Measurements from ENCODE around the gene NR3C2. TPM values are rescaled to one million over a fixed set of nuclear protein-coding genes. Genes with fewer than 3 reads are reported as not detected.

Gene NR3C2
- total and polyA plus RNA-seq, 4 donors = 2.8 to 43.9 (median 11.5) TPM

DNA sequence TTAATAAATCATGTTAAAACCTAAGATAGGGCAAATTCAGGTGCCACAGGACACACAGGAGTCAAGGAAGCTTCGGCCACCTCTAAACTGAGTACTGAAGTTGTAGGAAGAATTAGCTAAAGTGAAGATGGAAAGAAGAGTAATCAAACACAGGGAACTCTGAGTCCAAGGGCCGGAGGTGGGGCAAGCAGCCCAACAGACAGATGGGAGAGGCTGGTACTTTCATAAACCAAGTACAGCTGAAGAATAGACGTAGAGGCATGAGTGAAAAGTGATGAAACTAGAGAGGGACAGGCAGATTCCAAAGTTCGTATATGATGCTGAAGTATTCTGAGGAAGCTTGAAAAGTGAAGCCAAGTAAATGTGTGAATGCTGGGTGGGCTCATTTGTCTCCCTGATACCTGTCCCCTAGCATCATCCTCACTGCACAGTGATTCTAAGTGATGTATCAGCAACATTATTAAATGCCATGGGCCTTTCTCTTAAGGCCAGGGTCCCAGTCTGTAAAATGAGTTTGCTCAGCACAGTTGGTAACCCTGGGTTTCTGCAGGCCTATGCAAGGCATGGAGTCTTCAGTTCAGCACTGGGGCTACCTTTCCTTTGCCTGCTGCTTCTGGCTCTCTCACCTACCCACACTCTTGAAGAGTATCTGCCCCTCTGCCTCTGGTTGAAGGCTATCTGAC lies 203.3 kb downstream of the NR3C2 start:
- Histone ChIP-seq H3K27ac (ENCODE audit: low read depth in 1 of 2, low read length in 1 of 2) (no peak overlapping the region), H3K27me3 (ENCODE audit: control insufficient read depth in 3 of 3, insufficient read depth in 3 of 3, low read length in 2 of 3) (peaks cover 0 to 3% (median 0%) of the 10 kb centered on the region in 3 donors), H3K36me3 (ENCODE audit: control insufficient read depth in 4 of 4, insufficient read depth in 4 of 4, low read length in 4 of 4) (no peaks in the 10 kb centered on the region), H3K9me3 (ENCODE audit: control insufficient read depth in 4 of 4, insufficient read depth in 3 of 4, low read length in 3 of 4) (no peaks in the 10 kb centered on the region), H3K4me3 (no peak overlapping the region), H3K4me1 (ENCODE audit: control insufficient read depth in 5 of 5, insufficient read depth in 5 of 5, low read length in 5 of 5) (peaks cover 0 to 15% (median 4%) of the 10 kb centered on the region in 5 donors), H3K9ac (ENCODE audit: insufficient read depth in 1 of 2, low read length in 2 of 2) (no peak overlapping the region)
- TF ChIP-seq, protein P1, sequence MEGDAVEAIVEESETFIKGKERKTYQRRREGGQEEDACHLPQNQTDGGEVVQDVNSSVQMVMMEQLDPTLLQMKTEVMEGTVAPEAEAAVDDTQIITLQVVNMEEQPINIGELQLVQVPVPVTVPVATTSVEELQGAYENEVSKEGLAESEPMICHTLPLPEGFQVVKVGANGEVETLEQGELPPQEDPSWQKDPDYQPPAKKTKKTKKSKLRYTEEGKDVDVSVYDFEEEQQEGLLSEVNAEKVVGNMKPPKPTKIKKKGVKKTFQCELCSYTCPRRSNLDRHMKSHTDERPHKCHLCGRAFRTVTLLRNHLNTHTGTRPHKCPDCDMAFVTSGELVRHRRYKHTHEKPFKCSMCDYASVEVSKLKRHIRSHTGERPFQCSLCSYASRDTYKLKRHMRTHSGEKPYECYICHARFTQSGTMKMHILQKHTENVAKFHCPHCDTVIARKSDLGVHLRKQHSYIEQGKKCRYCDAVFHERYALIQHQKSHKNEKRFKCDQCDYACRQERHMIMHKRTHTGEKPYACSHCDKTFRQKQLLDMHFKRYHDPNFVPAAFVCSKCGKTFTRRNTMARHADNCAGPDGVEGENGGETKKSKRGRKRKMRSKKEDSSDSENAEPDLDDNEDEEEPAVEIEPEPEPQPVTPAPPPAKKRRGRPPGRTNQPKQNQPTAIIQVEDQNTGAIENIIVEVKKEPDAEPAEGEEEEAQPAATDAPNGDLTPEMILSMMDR (IDR thresholded peaks at IDR 0.05; ENCODE audit: control extremely low read depth, extremely low read depth) = no peak
- DNase-seq (no peak), ATAC-seq (ENCODE audit: insufficient read depth, low FRiP score) (no peak)
- WGBS, 2 donors = 86 to 88% methylated on average over 4 of the region's 4 CpGs

DNA sequence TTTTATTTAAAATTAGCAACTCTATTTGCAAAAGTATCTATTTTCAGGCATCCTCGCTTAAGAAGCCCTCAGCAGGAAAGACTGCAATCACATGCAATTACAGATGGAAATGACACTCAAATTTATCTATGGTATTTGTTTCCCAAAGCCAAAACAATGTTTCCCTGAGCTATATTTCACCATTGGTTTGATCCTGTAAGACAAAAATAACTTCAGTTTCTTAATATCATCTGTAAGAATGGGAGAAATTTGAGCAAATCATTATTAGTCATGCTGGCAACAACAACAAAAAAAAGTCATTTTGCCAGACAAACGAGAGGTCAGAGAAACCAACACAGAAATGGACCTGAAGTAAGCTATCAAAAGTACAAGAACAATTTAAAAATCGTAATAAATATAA lies 204.1 kb downstream of the NR3C2 start:
- no peak for ATAC-seq (ENCODE audit: insufficient read depth, low FRiP score)

DNA sequence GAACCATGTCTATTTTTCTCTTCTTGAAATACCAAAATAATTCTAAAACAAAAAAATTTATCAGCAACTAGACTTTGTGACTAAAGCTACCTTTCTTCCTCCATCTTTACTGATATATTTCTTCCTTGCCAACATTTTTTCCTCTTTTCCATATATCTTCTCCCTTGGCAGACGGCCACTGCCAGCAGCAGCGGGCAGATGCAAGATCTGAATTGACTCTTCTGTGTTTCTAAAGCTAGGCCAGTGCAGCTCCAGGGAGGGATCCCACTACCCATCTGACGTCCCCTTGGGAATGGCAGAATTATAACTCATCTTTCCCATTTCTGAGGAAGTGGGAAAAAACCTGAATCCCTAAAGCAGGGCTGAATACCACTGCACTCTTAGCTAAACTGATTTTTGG lies 206.4 kb downstream of the NR3C2 start:
- H3K36me3 ChIP-seq (ENCODE audit: control insufficient read depth in 4 of 4, insufficient read depth in 4 of 4, low read length in 4 of 4) = peaks cover 0 to 2% (median 0%) of the 10 kb centered on the region in 4 donors
- H3K4me3 ChIP-seq = no peak overlapping the region
- H3K27me3 ChIP-seq (ENCODE audit: control insufficient read depth in 3 of 3, insufficient read depth in 3 of 3, low read length in 2 of 3) = no peaks in the 10 kb centered on the region
- H3K9me3 ChIP-seq (ENCODE audit: control insufficient read depth in 4 of 4, insufficient read depth in 3 of 4, low read length in 3 of 4) = no peaks in the 10 kb centered on the region
- H3K9ac ChIP-seq (ENCODE audit: insufficient read depth in 1 of 2, low read length in 2 of 2) = no peak overlapping the region
- TF ChIP-seq, protein P1 (IDR thresholded peaks at IDR 0.05; ENCODE audit: control extremely low read depth, extremely low read depth) = no peak
- no peak for DNase-seq
- H3K4me1 ChIP-seq (ENCODE audit: control insufficient read depth in 5 of 5, insufficient read depth in 5 of 5, low read length in 5 of 5) = peaks cover 0 to 15% (median 4%) of the 10 kb centered on the region in 5 donors
- WGBS, 2 donors = 91 to 94% methylated on average over 3 of the region's 3 CpGs
- no peak for ATAC-seq (ENCODE audit: insufficient read depth, low FRiP score)
- H3K27ac ChIP-seq (ENCODE audit: low read depth in 1 of 2, low read length in 1 of 2) = no peak overlapping the region

More for the DNA sequence above, 204.1 kb downstream of the NR3C2 start:
- H3K9ac ChIP-seq (ENCODE audit: insufficient read depth in 1 of 2, low read length in 2 of 2) = no peak overlapping the region
- no peak overlapping the region for H3K4me3 ChIP-seq
- H3K4me1 ChIP-seq (ENCODE audit: control insufficient read depth in 5 of 5, insufficient read depth in 5 of 5, low read length in 5 of 5) = peaks cover 0 to 15% (median 4%) of the 10 kb centered on the region in 5 donors
- no peak overlapping the region for H3K27ac ChIP-seq (ENCODE audit: low read depth in 1 of 2, low read length in 1 of 2)
- H3K27me3 ChIP-seq (ENCODE audit: control insufficient read depth in 3 of 3, insufficient read depth in 3 of 3, low read length in 2 of 3) = no peaks in the 10 kb centered on the region
- no peaks in the 10 kb centered on the region for H3K9me3 ChIP-seq (ENCODE audit: control insufficient read depth in 4 of 4, insufficient read depth in 3 of 4, low read length in 3 of 4)
- TF ChIP-seq, protein P1 (IDR thresholded peaks at IDR 0.05; ENCODE audit: control extremely low read depth, extremely low read depth) = no peak
- DNase-seq = no peak
- peaks cover 0 to 2% (median 0%) of the 10 kb centered on the region in 4 donors for H3K36me3 ChIP-seq (ENCODE audit: control insufficient read depth in 4 of 4, insufficient read depth in 4 of 4, low read length in 4 of 4)
- 77 to 83% methylated on average over 3 of the region's 3 CpGs for WGBS, 2 donors

Measured in lung (tissue), 12 donors.